GM18909 (cell line): ENCODE data around the gene PGA5.

Experiments used
- ATAC-seq: cut with Tn5 transposase; IDR thresholded peaks from one replicate; pipeline ENCODE4 v1.9.1; 2021; ENCODE audit warnings: mild to moderate bottlenecking; ENCODE audit not compliant: unreplicated experiment, poor library complexity

The PGA5 gene

GRCh38 chr11:61264795-61265194 is 23.8 kb downstream of the PGA5 start:
- ATAC-seq: no peak

- ATAC-seq: no peak
Measured at GRCh38 chr11:61265357-61265756, 24.4 kb downstream of the PGA5 start.

- no peak for ATAC-seq
Measured at GRCh38 chr11:61266602-61267001, 25.6 kb downstream of the PGA5 start.

- ATAC-seq: no peak
Measured at GRCh38 chr11:61267437-61267841, 26.5 kb downstream of the PGA5 start.

- ATAC-seq: no peak
Measured at GRCh38 chr11:61268588-61269250, 27.7 kb downstream of the PGA5 start.

GRCh38 chr11:61270354-61271076 is 29.5 kb downstream of the PGA5 start:
- no peak for ATAC-seq

- no peak for ATAC-seq
Measured at GRCh38 chr11:61272731-61273130, 31.8 kb downstream of the PGA5 start.

- ATAC-seq: no peak
Measured at GRCh38 chr11:61273178-61274078, 32.5 kb downstream of the PGA5 start.

GRCh38 chr11:61274084-61274483 is 33.1 kb downstream of the PGA5 start:
- ATAC-seq: no peak

GRCh38 chr11:61275191-61275590 is 34.2 kb downstream of the PGA5 start:
- no peak for ATAC-seq

GRCh38 chr11:61277186-61278000 is 36.4 kb downstream of the PGA5 start:
- ATAC-seq: no peak

- no peak for ATAC-seq
Measured at GRCh38 chr11:61278001-61278470, 37.1 kb downstream of the PGA5 start.

- ATAC-seq: no peak
Measured at GRCh38 chr11:61279934-61280659, 39.1 kb downstream of the PGA5 start.

GRCh38 chr11:61280883-61281580 is 40.1 kb downstream of the PGA5 start:
- ATAC-seq: no peak

- ATAC-seq: no peak
Measured at GRCh38 chr11:61281581-61282250, 40.7 kb downstream of the PGA5 start.

GRCh38 chr11:61283613-61284012 is 42.6 kb downstream of the PGA5 start:
- ATAC-seq: no peak

- ATAC-seq: no peak
Measured at GRCh38 chr11:61287338-61287977, 46.5 kb downstream of the PGA5 start.
